Spleen (tissue), 7 donors: ENCODE measurements around the gene STARD13.

ENCODE experiments used
- CTCF ChIP-seq, 11 experiments: fragments of 200-600 bp in 7 of 11; fragments of 450-650 bp in 4 of 11; sonication (generic) in 4 of 11; IDR thresholded peaks in 8 of 11; conservative IDR thresholded peaks in 3 of 11; 1 replicate in 7 of 11; 2 replicates in 4 of 11; pipeline versions ENCODE4 v1.4.0 to v1.8.0; 2016 to 2021; ENCODE audit warnings: antibody characterized with exemption in 11 of 11, inconsistent platforms in 4 of 11, mild to moderate bottlenecking in 1 of 11
- POLR2A ChIP-seq, 3 donors: fragments of 450-650 bp; IDR thresholded peaks; one replicate each; pipeline ENCODE4 v1.5.1; 2017; ENCODE audit warnings: antibody characterized with exemption in 3 of 3, mild to moderate bottlenecking in 1 of 3
- POLR2AphosphoS5 ChIP-seq, 3 donors: sonication (generic); formaldehyde crosslinking; IDR thresholded peaks; one replicate each; pipeline ENCODE4 v1.5.1; 2017; ENCODE audit warnings: antibody characterized with exemption in 3 of 3
- donor health status: DM: no; HTN: no; CAD: no; lungs with moderate emphysema.
- donor health status: DM: no; HTN: no; CAD: no.
- donor health status: DM: no; HTN: no; CAD: no.

GRCh38 chr13:33232883-33233282 lies 52.7 kb downstream of the STARD13 start:
- TF ChIP-seq POLR2A (IDR thresholded peaks at IDR 0.05): no peak
- TF ChIP-seq CTCF (IDR thresholded peaks at IDR 0.05 in 8 of 11, conservative IDR thresholded peaks at IDR 0.05 in 3 of 11): no peak
- TF ChIP-seq POLR2AphosphoS5 (IDR thresholded peaks at IDR 0.05): no peak
